ENCODE results near the gene ZFP90.
A peak's percentile ranks its signal among the peaks of the same experiment; 100 is the strongest.

DNA sequence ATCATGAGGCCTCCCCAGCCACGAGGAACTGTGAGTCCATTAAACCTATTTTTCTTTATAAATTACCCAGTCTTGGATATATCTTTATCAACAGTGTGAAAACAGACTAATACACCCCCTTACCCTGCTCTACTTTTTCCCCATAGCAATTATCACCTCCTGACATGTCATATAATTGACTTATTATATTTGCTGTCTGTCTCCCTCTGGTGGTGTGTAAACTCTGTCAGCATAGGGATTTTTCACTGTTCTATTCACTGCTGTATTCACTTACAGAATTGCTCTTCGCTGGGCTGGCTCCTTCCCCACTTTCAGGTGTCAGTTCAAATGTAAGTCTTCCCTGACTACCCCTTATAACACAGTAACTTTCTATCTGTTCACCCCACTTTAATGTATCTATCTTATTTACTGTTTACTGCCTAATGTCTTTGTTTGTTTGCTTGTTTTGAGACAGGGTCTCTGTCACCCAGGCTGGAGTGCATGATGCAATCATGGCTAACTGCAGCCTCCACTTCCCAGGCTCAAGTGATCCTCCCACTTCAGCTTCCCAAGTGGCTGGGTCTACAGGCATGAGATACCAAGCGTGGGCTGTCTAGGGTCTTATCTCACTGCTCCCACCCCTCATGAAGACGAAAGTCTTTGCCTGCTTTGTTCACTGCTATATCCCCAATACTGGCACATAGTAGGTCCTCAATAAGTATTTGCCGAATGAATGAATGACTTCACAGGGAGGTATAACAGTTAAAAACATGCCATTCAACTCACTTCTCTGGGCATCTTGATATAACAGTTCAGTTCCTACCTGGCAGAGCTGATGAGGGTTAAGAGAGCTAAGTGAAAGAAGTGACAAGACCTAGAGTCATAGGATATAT lies 53.6 kb downstream of the ZFP90 start:
- TF ChIP-seq, protein P1, sequence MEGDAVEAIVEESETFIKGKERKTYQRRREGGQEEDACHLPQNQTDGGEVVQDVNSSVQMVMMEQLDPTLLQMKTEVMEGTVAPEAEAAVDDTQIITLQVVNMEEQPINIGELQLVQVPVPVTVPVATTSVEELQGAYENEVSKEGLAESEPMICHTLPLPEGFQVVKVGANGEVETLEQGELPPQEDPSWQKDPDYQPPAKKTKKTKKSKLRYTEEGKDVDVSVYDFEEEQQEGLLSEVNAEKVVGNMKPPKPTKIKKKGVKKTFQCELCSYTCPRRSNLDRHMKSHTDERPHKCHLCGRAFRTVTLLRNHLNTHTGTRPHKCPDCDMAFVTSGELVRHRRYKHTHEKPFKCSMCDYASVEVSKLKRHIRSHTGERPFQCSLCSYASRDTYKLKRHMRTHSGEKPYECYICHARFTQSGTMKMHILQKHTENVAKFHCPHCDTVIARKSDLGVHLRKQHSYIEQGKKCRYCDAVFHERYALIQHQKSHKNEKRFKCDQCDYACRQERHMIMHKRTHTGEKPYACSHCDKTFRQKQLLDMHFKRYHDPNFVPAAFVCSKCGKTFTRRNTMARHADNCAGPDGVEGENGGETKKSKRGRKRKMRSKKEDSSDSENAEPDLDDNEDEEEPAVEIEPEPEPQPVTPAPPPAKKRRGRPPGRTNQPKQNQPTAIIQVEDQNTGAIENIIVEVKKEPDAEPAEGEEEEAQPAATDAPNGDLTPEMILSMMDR (conservative IDR thresholded peaks at IDR 0.05 in 1 of 2, IDR thresholded peaks at IDR 0.05 in 1 of 2; ENCODE audit: extremely low read depth in 1 of 2, insufficient read depth in 1 of 2, low read depth in 1 of 2, low read length in 2 of 2), result peak; percentile 38 to 39
- no peak for TF ChIP-seq EZH2 (IDR thresholded peaks at IDR 0.05; ENCODE audit: borderline replicate concordance, low read length)
